IMR-90 (cell line): ENCODE data around the gene SORCS1. TPM values are rescaled to one million over a fixed set of nuclear protein-coding genes. Genes with fewer than 3 reads are reported as not detected.

Experiments
- ATAC-seq: fragments of 200-7000 bp; cut with Tn5 transposase; 2 replicates; pipeline ENCODE4 v1.9.1; 2020; ENCODE audit warnings: low read depth, mild to moderate bottlenecking, moderate library complexity
- BruUV-seq: library from RNA; stranded (reverse); fragments of 400-500 nt; replicated peaks from 2 replicates; lab custom pipeline; 2021; lab: Mats Ljungman, UMichigan
- CTCF ChIA-PET: fragments of 300-600 bp; formaldehyde crosslinking; extraction: SDS; loops from one replicate; lab custom pipeline; 2021; ENCODE audit warnings: antibody characterized with exemption; lab: Yijun Ruan, JAX
- POLR2A ChIA-PET: fragments of 300-600 bp; sonication (Branson Sonifier 250); formaldehyde crosslinking; loops from one replicate; lab custom pipeline; 2022; ENCODE audit warnings: antibody characterized with exemption; ENCODE audit not compliant: unreplicated experiment; lab: Charles Lee
- DNase-seq: peaks from one replicate; pipeline ENCODE4 v3.0.0; 2013
- H2AFZ ChIP-seq: replicated peaks from 2 replicates; pipeline ENCODE3; 2013; ENCODE audit warnings: low read length, mild to moderate bottlenecking; ENCODE audit not compliant: poor library complexity
- H2AK5ac ChIP-seq: 2 replicates; pipeline ENCODE4 v1.6.1; 2013; ENCODE audit warnings: low read depth, low read length, inconsistent platforms
- H2AK9ac ChIP-seq: replicated peaks from 2 replicates; pipeline ENCODE3; 2013; ENCODE audit warnings: mild to moderate bottlenecking, low read depth, low read length, moderate library complexity; ENCODE audit not compliant: poor library complexity
- H2BK120ac ChIP-seq: 2 replicates; pipeline ENCODE4 v1.6.1; 2013; ENCODE audit warnings: low read depth, low read length, inconsistent platforms
- H2BK15ac ChIP-seq: 3 replicates; pipeline ENCODE4 v1.6.1; 2013; ENCODE audit warnings: low read depth, low read length, inconsistent platforms
- H2BK20ac ChIP-seq: 2 replicates; pipeline ENCODE4 v1.6.1; 2013; ENCODE audit warnings: low read depth, mild to moderate bottlenecking, inconsistent platforms, low read length, moderate library complexity
- H2BK5ac ChIP-seq: 2 replicates; pipeline ENCODE4 v1.6.1; 2013; ENCODE audit warnings: mild to moderate bottlenecking, low read depth, low read length, inconsistent platforms; ENCODE audit not compliant: poor library complexity, severe bottlenecking
- H3K14ac ChIP-seq: replicated peaks from 2 replicates; pipeline ENCODE4 v1.6.1; 2013; ENCODE audit warnings: low read depth, low read length, inconsistent platforms
- H3K18ac ChIP-seq: 2 replicates; pipeline ENCODE4 v1.6.1; 2013; ENCODE audit warnings: low read depth, low read length, control low read depth
- H3K23ac ChIP-seq: 2 replicates; pipeline ENCODE4 v1.6.1; 2013; ENCODE audit warnings: low read depth, low read length, inconsistent platforms
- H3K27ac ChIP-seq: 2 replicates; pipeline ENCODE4 v1.5.1; 2013; ENCODE audit warnings: mild to moderate bottlenecking, control low read depth, low read length; ENCODE audit not compliant: insufficient read depth
- H3K27me3 ChIP-seq: 2 replicates; pipeline ENCODE4 v1.6.1; 2013; ENCODE audit warnings: low read length; ENCODE audit not compliant: control insufficient read depth, insufficient read depth
- H3K36me3 ChIP-seq: 2 replicates; pipeline ENCODE4 v1.6.1; 2013; ENCODE audit warnings: low read length, mixed read lengths; ENCODE audit not compliant: control insufficient read depth, insufficient read depth
- H3K4ac ChIP-seq: 2 replicates; pipeline ENCODE4 v1.6.1; 2013; ENCODE audit warnings: low read depth, low read length, inconsistent platforms
- H3K4me1 ChIP-seq: 2 replicates; pipeline ENCODE4 v1.6.1; 2013; ENCODE audit warnings: low read length, mixed read lengths; ENCODE audit not compliant: control insufficient read depth, insufficient read depth
- H3K4me2 ChIP-seq: 2 replicates; pipeline ENCODE4 v1.6.1; 2013; ENCODE audit warnings: low read depth, mild to moderate bottlenecking, control low read depth, low read length, moderate library complexity
- H3K4me3 ChIP-seq: 2 replicates; pipeline ENCODE4 v1.5.1; 2013; ENCODE audit warnings: low read depth, mild to moderate bottlenecking, control low read depth, low read length, moderate library complexity; ENCODE audit not compliant: insufficient read depth
- H3K56ac ChIP-seq: 2 replicates; pipeline ENCODE4 v1.6.1; 2013; ENCODE audit warnings: low read length, inconsistent platforms; ENCODE audit not compliant: insufficient read depth; ENCODE audit errors: extremely low read depth
- H3K79me1 ChIP-seq, 2 experiments: 2 replicates each; pipeline ENCODE4 v1.6.1; 2013; ENCODE audit warnings: low read length in 2 of 2, inconsistent platforms in 1 of 2, low read depth in 1 of 2
- H3K9ac ChIP-seq: 2 replicates; pipeline ENCODE4 v1.6.1; 2013; ENCODE audit warnings: low read depth, low read length, control low read depth
- H3K9me1 ChIP-seq: 2 replicates; pipeline ENCODE4 v1.6.1; 2013; ENCODE audit warnings: low read length, inconsistent platforms; ENCODE audit not compliant: insufficient read depth
- H3K9me3 ChIP-seq: 2 replicates; pipeline ENCODE4 v1.6.1; 2013; ENCODE audit warnings: low read length; ENCODE audit not compliant: control insufficient read depth, insufficient read depth
- H4K20me1 ChIP-seq: 2 replicates; pipeline ENCODE4 v1.6.1; 2013; ENCODE audit warnings: low read length, inconsistent platforms; ENCODE audit not compliant: insufficient read depth
- H4K5ac ChIP-seq: 2 replicates; pipeline ENCODE4 v1.6.1; 2013; ENCODE audit warnings: mild to moderate bottlenecking, low read depth, low read length, control low read depth
- H4K8ac ChIP-seq, 2 experiments: 2 replicates each; pipeline ENCODE4 v1.6.1; 2013; ENCODE audit warnings: low read depth in 2 of 2, low read length in 2 of 2, control low read depth in 1 of 2, inconsistent platforms in 1 of 2
- H4K91ac ChIP-seq: 2 replicates; pipeline ENCODE4 v1.6.1; 2013; ENCODE audit warnings: low read depth, low read length, inconsistent platforms; ENCODE audit not compliant: insufficient read depth
- BHLHE40 ChIP-seq: fragments of 150-350 bp; IDR thresholded peaks from 2 replicates; pipeline ENCODE4 v1.6.1; 2016; ENCODE audit warnings: mild to moderate bottlenecking, low read depth, low read length
- CEBPB ChIP-seq: IDR thresholded peaks from 2 replicates; pipeline ENCODE4 v1.6.1; 2012; ENCODE audit warnings: low read depth, low read length, improper control_type of control experiment
- CHD1 ChIP-seq: IDR thresholded peaks from 2 replicates; pipeline ENCODE4 v1.6.1; 2012; ENCODE audit warnings: low read depth, low read length, improper control_type of control experiment
- ELK1 ChIP-seq: fragments of 150-350 bp; IDR thresholded peaks from 2 replicates; pipeline ENCODE4 v1.6.1; 2016; ENCODE audit warnings: low read depth, mild to moderate bottlenecking, low read length, moderate library complexity, borderline replicate concordance
- FOS ChIP-seq: fragments of 150-350 bp; IDR thresholded peaks from 2 replicates; pipeline ENCODE4 v1.6.1; 2016; ENCODE audit warnings: low read depth, low read length
- MAFK ChIP-seq: IDR thresholded peaks from 2 replicates; pipeline ENCODE4 v1.6.1; 2012; ENCODE audit warnings: low read depth, low read length, improper control_type of control experiment
- MAZ ChIP-seq: IDR thresholded peaks from 2 replicates; pipeline ENCODE4 v1.6.1; 2012; ENCODE audit warnings: low read depth, mild to moderate bottlenecking, low read length, improper control_type of control experiment, moderate library complexity, borderline replicate concordance
- MXI1 ChIP-seq: IDR thresholded peaks from 2 replicates; pipeline ENCODE4 v1.6.1; 2012; ENCODE audit warnings: low read depth, mild to moderate bottlenecking, low read length, moderate library complexity, borderline replicate concordance
- NFE2L2 ChIP-seq: fragments of 150-350 bp; IDR thresholded peaks from 2 replicates; pipeline ENCODE4 v1.6.1; 2016; ENCODE audit warnings: low read depth, mild to moderate bottlenecking, low read length
- POLR2A ChIP-seq: IDR thresholded peaks from 2 replicates; pipeline ENCODE4 v1.6.1; 2012; ENCODE audit warnings: mild to moderate bottlenecking, low read depth, low read length
- RAD21 ChIP-seq: IDR thresholded peaks from 2 replicates; pipeline ENCODE4 v1.6.1; 2012; ENCODE audit warnings: low read length, improper control_type of control experiment
- RCOR1 ChIP-seq: IDR thresholded peaks from 2 replicates; pipeline ENCODE4 v1.6.1; 2012; ENCODE audit warnings: mild to moderate bottlenecking, low read length, improper control_type of control experiment; ENCODE audit not compliant: insufficient replicate concordance
- RFX5 ChIP-seq: IDR thresholded peaks from 2 replicates; pipeline ENCODE4 v1.8.0; 2012; ENCODE audit warnings: low read depth, mild to moderate bottlenecking, low read length, moderate library complexity
- SMC3 ChIP-seq: fragments of 150-350 bp; IDR thresholded peaks from 2 replicates; pipeline ENCODE4 v1.6.1; 2016; ENCODE audit warnings: low read depth, mild to moderate bottlenecking, antibody characterized with exemption, low read length, moderate library complexity
- WGBS, 2 experiments: methylation state at CpG; one replicate each; pipeline versions ENCODE4 v1.1.5 to v1.1.7; 2013; ENCODE audit warnings: missing lambda C conversion rate in 2 of 2; ENCODE audit not compliant: insufficient read length in 1 of 2; ENCODE audit errors: extremely low coverage in 2 of 2; 5-methylcytosine and 5-hydroxymethylcytosine counted together
- dilution Hi-C: fragments of 300-500 bp; cut with HindIII; formaldehyde crosslinking; loops from one replicate; pipeline ENCODE4 v1.14.3; 2018; ENCODE audit warnings: low sequenced_read_pairs; ENCODE audit not compliant: unreplicated experiment
- in situ Hi-C: fragments of 300-500 bp; cut with MboI; formaldehyde crosslinking; loops from 3 replicates; pipeline ENCODE4 v1.14.3; 2019; ENCODE audit warnings: low sequenced_read_pairs, inconsistent platforms, mixed read lengths
- intact Hi-C: fragments of 100-400 bp; cut with micrococcal nuclease; formaldehyde crosslinking; loops from 2 replicates; pipeline ENCODE4 v1.10.0; 2022
- polyA plus RNA-seq, 3 experiments: library from polyadenylated mRNA; depleted of rRNA; stranded (reverse); fragments of >200 nt; gene quantifications; 2 replicates each; pipeline ENCODE4 v1.2.3, GENCODE V29; 2012; ENCODE audit warnings: low replicate concordance in 1 of 3
- total RNA-seq: library from RNA; depleted of rRNA; stranded (reverse); fragments of >200 nt; gene quantifications from 2 replicates; pipeline ENCODE4 v1.2.3, GENCODE V29; 2012
- TF ChIP-seq, protein P1 (sequence below): fragments of 150-350 bp; IDR thresholded peaks from 2 replicates; pipeline ENCODE4 v1.6.1; 2017; ENCODE audit warnings: mild to moderate bottlenecking, antibody characterized with exemption, low read length, low read depth
- TF ChIP-seq, protein P2 (sequence below): conservative IDR thresholded peaks from 2 replicates; pipeline ENCODE4 v1.5.1; 2012; ENCODE audit warnings: mild to moderate bottlenecking, low read depth, low read length, improper control_type of control experiment

The SORCS1 gene
- total and polyA plus RNA-seq, 2 of the 4 experiments (the other 2 are of a cell fraction), result under 0.01 TPM; not detected in 1

DNA sequence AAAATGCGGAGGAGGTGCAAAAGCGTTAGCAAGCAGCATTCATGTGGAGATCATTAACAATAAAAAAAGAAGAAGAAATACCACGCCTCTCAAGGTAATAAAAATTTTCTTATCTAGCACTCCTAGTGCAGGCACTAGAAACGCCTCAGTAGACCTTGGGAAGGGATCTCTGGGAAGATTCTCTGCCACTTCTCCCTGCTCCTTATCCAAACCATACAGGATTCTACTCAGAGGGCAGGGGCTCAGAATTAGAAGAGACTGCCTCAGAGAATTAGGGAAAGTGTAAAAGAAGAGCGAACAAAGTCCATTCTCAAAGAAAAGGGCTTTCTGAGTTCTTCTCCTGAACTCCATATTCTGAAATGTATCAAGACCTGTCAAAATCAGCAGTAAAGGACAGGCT is 413.4 kb downstream of the SORCS1 start:
- no CpG with 5 or more reads among the region's 5 CpGs for WGBS, 2 experiments
- Histone ChIP-seq H3K9me3 (0 out of 2 replicates have a peak, but pooled peaks cover 2% of the 10 kb centered on the region), H4K91ac (no peak overlapping the region), H2AK5ac (no peak overlapping the region), H3K23ac (no peak overlapping the region), H2AFZ (no peak overlapping the region), H2BK15ac (no peak overlapping the region), H3K9ac (no peak overlapping the region), H3K4ac (no peak overlapping the region), H3K14ac (no peak overlapping the region), H3K4me1 (no peaks in the 10 kb centered on the region), H3K79me1 (no peaks in the 10 kb centered on the region), H2AK9ac (no peak overlapping the region), H3K4me3 (no peak overlapping the region), H3K18ac (no peak overlapping the region), H3K27me3 (no peaks in the 10 kb centered on the region), H3K56ac (no peak overlapping the region), H2BK120ac (no peak overlapping the region), H4K5ac (no peak overlapping the region), H2BK20ac (no peak overlapping the region), H4K8ac (no peak overlapping the region), H4K20me1 (no peaks in the 10 kb centered on the region), H3K27ac (no peak overlapping the region), H3K9me1 (no peaks in the 10 kb centered on the region), H3K36me3 (no peaks in the 10 kb centered on the region), H2BK5ac (no peak overlapping the region), H3K4me2 (no peak overlapping the region)
- dilution Hi-C loops, result no loop called here
- intact Hi-C loops, result no loop called here
- CTCF ChIA-PET, result no interaction called here
- TF ChIP-seq MXI1 (no peak), NFE2L2 (no peak), CEBPB (no peak), FOS (no peak), MAFK (no peak), POLR2A (no peak), CHD1 (no peak), BHLHE40 (no peak), RAD21 (no peak), MAZ (no peak), SMC3 (no peak), RCOR1 (no peak), RFX5 (no peak), ELK1 (no peak)
- TF ChIP-seq, protein P1, sequence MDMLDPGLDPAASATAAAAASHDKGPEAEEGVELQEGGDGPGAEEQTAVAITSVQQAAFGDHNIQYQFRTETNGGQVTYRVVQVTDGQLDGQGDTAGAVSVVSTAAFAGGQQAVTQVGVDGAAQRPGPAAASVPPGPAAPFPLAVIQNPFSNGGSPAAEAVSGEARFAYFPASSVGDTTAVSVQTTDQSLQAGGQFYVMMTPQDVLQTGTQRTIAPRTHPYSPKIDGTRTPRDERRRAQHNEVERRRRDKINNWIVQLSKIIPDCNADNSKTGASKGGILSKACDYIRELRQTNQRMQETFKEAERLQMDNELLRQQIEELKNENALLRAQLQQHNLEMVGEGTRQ, result no peak
- TF ChIP-seq, protein P2, sequence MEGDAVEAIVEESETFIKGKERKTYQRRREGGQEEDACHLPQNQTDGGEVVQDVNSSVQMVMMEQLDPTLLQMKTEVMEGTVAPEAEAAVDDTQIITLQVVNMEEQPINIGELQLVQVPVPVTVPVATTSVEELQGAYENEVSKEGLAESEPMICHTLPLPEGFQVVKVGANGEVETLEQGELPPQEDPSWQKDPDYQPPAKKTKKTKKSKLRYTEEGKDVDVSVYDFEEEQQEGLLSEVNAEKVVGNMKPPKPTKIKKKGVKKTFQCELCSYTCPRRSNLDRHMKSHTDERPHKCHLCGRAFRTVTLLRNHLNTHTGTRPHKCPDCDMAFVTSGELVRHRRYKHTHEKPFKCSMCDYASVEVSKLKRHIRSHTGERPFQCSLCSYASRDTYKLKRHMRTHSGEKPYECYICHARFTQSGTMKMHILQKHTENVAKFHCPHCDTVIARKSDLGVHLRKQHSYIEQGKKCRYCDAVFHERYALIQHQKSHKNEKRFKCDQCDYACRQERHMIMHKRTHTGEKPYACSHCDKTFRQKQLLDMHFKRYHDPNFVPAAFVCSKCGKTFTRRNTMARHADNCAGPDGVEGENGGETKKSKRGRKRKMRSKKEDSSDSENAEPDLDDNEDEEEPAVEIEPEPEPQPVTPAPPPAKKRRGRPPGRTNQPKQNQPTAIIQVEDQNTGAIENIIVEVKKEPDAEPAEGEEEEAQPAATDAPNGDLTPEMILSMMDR, result no peak
- POLR2A ChIA-PET, result no interaction called here
- in situ Hi-C loops, result no loop called here
- no peak for ATAC-seq
- DNase-seq, result no peak
- no TSS peak for BruUV-seq
